GM21515 (cell line): ENCODE measurements around the gene TPD52L1.

Experiments
- ATAC-seq: cut with Tn5 transposase; IDR thresholded peaks from one replicate; pipeline ENCODE4 v1.9.1; 2021; ENCODE audit not compliant: unreplicated experiment

TPD52L1 gene

DNA sequence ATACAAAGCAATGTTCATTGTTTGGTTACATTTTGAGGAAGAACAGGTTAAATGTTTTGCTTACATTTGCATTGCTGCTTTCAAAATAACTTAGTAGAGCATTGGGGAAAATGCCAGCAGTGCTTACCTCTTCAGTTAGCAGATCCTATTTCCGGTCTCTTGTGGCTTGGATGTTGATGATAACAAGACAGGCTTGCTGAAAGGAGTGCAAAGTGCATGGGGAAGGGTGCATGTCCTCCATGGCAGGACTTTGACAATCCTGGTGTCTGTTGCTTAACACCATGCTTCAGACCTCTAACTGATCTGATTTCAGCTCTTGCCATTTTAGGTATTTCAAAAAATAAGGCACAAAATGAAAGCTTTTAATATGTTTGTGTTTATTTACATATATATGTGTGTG is 21.1 kb downstream of the TPD52L1 start:
- no peak for ATAC-seq

GRCh38 chr6:125175466-125176048 is 22.0 kb downstream of the TPD52L1 start:
- ATAC-seq: no peak

- no peak for ATAC-seq
Measured at GRCh38 chr6:125182237-125183008, 28.9 kb downstream of the TPD52L1 start.

GRCh38 chr6:125183391-125183790 is 29.8 kb downstream of the TPD52L1 start:
- no peak for ATAC-seq

DNA sequence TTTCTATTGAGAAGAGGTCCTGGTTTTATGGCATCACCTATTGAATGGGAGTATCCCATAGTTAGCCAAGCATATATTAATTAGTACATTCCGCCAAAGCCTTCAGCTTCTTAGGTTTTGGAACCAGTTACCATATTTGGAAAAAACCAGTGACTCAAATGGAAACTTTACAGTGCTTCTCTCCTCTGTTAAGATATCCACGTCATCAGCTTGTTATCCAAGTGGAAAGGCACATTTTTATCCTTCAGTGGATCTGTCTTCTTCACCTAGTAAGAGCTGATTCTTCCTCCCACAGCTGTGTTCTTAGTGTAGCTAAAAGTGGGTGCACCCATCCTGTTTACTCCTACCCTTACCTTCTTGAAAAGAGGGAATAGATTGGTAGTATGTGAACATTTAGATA is 34.5 kb downstream of the TPD52L1 start:
- no peak for ATAC-seq

GRCh38 chr6:125188594-125189203 is 35.1 kb downstream of the TPD52L1 start:
- no peak for ATAC-seq

GRCh38 chr6:125189494-125189893 is 35.9 kb downstream of the TPD52L1 start:
- ATAC-seq: no peak

DNA sequence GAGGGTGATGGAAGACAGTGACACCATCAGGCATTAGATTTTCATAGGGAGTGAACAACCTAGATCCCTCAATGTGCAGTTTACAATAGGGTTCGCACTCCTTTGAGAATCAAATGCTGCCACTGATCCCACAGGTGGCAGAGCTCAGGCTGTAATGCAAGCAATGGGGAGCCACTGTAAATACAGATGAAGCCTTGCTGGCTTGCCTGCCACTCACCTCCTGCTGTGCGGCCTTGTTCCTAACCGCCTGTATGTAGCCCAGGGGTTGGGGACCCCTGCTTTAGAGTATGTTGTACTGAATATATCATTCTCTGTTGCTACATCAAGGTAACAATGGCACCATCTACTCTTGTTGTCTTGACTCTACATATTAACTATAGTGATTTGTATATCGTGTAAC is 37.1 kb downstream of the TPD52L1 start:
- no peak for ATAC-seq

DNA sequence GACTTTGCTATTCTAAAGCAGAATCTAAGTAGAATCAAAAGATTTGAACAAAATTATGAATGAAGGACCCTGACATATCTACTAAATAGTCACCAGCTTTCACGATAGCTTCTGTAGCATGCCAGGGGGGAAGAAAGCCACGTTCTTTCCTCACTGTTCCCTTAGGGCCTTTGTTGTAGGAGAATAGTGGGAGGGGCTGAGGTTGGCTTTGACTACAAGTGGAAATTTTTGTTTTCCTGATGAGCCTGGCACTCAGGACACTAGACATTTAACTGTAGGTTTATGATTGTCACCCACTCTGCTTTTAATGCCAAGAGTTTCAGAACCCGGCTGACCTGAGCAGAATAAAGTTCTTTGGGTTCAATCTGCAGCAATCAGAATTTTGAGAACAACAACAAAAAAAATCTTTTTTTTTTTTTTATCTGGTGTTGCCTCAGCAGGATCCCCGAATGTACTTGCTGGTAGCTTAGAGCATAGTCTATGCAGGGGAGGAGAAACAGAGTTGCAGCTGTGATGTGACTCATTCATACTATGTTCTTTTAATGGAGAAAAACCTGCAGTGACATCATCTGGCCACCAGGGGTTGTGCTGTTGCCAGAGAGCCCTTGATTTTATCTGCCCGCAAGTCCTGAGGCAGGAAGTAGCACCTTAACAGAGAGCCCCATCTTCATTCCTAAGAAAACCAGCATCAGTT is 38.5 kb downstream of the TPD52L1 start:
- peak; percentile 99 for ATAC-seq

DNA sequence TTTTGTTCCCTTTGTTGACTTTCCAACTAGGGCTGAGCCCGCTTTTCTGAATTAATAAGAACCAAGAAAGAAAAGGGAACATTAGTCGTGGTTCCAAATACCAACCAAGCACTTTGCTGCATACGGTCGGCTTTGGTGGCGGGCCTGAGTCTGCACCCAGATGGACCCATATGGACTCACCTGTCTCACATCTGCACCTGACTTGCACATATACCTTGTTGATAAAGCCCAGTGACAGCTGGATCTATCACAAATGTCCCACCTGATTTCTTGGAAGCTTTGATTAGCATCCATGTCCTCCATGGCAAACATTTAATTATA is 39.0 kb downstream of the TPD52L1 start:
- no peak for ATAC-seq

DNA sequence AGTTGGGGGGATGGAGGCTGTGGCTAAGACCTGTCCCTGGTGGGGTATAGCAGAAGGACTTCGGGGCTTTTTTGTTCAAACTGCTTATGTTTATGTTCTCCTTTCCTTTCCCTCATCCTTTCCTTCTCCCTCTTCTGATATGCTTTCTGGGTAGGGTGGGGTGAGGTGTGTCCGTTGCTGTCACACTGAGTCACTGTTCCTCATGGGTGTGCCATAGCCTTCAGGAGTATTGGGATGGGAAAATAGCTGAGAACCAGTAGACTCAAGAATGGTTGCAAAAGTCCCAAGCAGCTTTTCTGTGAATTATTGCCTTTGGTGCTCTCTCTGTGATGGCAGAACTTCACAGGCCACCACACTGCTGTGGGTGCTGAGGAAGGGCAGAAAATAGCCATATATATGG is 39.6 kb downstream of the TPD52L1 start:
- no peak for ATAC-seq

GRCh38 chr6:125194941-125195340 is 41.4 kb downstream of the TPD52L1 start:
- ATAC-seq: no peak

DNA sequence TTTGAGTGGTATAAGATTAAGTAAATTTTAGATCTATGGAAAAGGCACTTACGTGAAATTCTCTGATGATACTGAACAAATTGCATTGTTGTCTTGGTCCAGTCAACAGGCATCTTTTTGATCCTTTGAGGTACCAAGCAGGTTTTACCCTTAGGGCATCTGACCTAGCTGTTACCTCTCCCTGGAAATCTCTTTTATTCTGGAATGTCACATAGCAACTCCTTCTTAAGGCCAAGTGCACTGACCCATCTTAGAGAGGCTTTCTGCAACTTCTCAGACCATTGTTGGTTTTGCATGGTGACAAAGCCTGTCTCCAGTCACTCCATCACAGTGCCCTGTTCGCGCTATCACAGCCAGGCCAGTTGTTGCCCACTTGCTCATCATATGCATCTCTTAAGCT is 42.0 kb downstream of the TPD52L1 start:
- no peak for ATAC-seq

DNA sequence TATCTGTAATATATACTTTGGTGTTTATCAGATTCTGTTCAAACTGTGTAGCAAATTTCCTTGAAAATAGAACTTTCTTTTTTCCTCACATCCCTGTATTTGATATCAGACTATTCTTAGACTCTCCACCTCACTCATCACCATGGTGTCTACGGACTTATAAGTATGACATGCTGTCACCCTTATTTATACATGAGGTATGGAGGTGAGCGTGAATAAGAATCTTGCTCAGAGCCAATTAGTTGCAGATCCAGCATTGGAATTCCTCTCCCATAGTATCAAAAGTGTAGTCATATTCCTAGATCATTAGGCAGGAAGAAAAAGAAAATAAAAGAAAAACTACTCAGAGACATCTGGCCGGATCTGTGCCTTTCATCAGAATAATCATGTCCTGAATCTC is 43.0 kb downstream of the TPD52L1 start:
- ATAC-seq: no peak

DNA sequence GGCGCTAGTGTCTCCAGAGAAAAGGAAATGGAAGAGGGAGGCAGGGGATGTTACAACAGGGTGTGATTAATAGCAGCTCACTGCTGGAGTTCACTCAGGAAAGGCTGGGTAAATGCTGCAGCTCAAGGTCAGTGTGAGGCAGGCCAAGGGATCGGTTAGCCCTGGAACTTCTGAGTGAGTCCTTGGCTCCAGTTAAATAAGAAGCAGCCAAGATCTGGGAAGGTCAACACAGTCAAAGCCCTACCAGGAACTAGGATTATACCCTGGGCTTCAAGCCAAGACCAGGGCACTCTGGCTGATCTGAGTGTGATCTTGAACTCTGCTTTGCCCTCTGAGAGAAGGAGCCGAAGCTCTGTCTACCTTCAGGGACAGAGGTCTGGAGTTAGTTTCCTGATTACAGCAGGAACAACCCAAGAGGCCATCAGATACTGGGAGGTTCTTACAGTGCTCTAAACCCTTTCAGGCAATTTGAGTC is 44.3 kb downstream of the TPD52L1 start:
- ATAC-seq: no peak

- ATAC-seq: no peak
Measured at GRCh38 chr6:125198398-125198937, 44.9 kb downstream of the TPD52L1 start.

DNA sequence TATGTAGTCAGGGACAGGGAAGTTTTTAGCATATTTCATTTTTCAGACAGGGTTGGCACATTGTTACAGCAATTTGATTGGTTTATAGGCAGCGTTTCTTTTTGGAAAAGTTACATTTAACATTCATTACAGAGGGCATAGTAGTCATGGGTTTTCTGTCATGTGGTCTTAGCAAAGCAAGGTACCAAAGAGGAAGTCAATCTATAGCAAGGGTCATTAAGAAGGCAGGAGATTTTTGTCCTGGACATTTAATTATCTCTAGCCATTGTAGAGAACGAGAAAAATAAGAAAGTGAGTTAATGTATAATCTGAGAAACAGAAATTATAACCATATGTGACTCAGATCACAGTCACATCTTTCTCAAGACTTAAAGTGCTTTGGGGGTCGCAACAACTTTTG is 47.4 kb downstream of the TPD52L1 start:
- ATAC-seq: no peak

GRCh38 chr6:125201961-125202729 is 48.6 kb downstream of the TPD52L1 start:
- ATAC-seq: no peak

DNA sequence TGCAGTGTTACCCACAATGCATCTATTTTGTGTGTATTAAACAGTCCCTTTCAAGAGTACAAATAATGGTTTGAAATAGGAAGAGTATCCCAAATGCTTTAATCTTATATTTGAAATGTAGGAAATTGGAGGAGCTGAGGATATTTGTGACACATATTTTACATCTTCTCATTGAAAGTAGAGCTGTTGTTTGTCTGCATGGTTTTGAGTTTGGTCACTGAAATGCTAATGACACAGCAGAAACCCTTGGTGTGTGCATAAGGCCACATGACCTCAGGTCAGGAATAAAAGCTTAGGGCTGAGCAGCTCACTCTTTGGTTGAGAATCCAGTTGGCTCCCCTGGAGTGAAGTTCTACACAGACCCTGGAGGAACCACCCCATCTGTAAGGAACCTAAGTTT is 49.8 kb downstream of the TPD52L1 start:
- ATAC-seq: no peak

DNA sequence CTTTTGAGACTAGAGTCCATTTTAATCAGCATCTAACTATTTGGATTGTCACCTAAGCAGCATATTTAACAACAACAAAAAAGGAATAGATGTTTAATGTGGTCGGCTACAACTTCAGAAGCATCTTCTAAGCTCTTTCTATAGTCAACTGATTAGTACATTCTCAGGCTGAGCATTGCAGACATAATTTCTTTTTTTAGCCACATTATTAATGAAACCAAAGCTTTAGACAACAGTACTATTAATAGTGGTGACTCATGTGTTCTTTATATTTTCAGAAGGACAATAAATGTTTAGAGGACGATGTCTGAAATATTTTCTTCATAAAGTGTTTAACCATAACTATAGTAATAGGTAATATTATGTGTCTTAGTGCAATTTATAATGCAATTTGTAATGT is 52.4 kb downstream of the TPD52L1 start:
- ATAC-seq: no peak

DNA sequence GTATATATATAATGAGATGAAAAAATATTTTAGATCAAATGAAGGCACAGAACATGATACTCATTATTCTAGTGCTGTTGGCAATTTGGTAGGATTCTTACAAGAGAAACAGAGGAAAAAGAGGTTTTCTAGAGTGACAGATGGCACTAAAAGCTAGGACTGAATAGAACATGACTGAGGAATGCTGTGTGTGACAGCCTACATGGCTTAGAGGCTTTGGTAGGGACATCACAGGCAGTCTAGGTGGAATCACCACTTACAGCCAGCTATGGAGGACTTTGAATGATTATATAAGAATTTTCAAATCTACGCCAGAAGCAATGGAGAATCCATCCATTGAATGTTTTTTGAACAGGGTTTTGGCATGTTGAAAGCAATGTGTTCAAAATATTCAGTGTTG is 52.8 kb downstream of the TPD52L1 start:
- no peak for ATAC-seq
